Measurements from ENCODE around the gene TMEM132C.

DNA sequence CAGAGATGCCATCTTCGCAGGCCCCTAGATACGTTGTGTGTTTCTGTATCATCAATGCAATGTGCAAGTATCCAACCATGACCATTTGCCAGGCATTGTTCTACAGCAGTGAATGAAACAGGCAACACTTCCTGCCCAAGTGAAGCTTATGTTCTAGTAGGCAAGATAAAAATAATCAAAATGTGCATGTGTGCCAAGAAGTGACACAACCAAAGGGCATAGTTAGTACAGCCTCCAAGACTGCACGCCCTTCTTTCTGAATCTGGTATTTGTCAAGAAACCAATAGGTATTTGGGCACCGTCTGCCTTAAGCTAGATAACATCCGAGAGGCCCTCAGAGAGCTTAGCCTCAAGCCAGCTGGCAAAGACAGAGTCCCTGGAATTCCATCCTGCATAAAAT, 152.0 kb downstream of the TMEM132C start:
- no peak for TF ChIP-seq CTCF (IDR thresholded peaks at IDR 0.05; ENCODE audit: insufficient read depth, low read length)
- TF ChIP-seq SPI1 (IDR thresholded peaks at IDR 0.05; ENCODE audit: borderline replicate concordance, low read depth): no peak

Data from HL-60 (cell line).